GM10847 (cell line): ENCODE data around the gene PABPN1L.

Experiments used
- POLR2A ChIP-seq: IDR thresholded peaks from 2 replicates; pipeline ENCODE4 v1.6.1; 2011; ENCODE audit not compliant: insufficient read length; ENCODE audit errors: extremely low read depth

PABPN1L gene

DNA sequence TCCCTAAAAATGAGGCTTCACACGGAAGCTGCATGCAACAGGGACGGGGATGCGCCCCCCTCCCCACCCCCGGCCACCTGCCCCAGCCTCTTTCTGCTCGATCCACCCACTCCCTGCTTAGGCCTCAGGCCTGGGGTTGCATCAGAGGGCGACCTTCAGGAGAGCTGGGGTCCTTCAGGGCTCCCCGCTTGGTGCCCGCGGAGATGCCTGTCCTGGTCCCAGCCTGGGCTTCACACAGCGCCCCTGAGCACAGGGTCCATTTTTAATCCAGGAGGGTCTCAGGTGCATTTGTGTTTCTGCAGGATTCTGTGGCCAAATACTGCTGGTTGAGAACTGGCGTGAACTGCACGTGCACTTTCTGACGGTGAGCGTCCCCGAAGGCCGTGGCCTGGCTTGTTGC is 47.3 kb downstream of the PABPN1L start:
- TF ChIP-seq POLR2A, result no peak

DNA sequence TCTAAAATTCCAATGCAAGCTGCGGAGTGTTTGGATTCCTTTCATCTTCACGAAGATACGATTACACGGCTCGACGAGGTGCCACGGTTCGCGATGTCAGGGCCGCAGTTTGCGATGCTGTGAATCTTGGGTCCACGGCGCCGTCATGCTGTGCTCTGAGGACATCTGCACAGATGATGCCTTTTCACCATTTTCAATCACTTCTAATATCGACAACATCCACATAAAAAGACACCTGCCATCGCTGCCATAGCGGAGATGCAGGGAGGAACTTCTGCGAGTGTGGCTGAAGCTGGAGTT is 47.9 kb downstream of the PABPN1L start:
- TF ChIP-seq POLR2A, result no peak

DNA sequence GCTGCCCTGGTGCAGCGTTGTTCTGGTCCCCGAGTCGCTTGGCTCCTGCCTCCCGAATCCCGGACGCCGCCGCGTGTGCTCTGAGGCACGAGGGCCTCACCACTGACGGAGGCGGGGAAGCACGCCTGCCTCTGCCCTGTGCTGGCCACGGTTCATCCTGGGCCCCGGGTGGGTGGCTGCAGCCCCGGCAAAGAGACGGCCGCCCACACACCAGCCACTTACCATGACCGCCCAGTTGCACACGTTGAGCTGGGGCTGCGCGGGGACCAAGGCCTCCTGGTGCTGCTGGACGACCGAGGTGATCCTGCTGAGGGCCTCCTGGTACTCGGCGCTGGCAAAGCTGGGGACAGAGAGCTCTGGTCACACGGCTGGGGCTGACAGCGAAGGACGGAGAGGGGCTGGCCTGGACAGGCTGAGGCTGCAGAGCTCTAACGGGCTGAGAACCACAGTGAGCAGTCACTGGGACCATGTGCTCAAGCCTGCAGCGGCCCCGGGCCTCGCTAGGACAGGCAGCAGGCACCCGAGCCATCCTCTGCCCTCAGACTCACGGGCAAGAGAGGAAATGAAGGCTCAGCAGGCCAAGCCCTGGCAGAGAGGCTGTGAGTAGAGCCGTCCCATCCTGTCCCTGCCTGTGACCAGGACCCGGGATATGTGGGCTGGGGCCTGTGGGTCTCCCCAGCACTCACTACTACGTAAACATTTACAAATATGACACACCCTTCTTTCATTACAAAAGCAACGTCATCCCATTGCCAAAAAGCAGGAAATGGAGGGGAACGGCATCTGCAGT is 48.5 kb downstream of the PABPN1L start:
- no peak for TF ChIP-seq POLR2A

DNA sequence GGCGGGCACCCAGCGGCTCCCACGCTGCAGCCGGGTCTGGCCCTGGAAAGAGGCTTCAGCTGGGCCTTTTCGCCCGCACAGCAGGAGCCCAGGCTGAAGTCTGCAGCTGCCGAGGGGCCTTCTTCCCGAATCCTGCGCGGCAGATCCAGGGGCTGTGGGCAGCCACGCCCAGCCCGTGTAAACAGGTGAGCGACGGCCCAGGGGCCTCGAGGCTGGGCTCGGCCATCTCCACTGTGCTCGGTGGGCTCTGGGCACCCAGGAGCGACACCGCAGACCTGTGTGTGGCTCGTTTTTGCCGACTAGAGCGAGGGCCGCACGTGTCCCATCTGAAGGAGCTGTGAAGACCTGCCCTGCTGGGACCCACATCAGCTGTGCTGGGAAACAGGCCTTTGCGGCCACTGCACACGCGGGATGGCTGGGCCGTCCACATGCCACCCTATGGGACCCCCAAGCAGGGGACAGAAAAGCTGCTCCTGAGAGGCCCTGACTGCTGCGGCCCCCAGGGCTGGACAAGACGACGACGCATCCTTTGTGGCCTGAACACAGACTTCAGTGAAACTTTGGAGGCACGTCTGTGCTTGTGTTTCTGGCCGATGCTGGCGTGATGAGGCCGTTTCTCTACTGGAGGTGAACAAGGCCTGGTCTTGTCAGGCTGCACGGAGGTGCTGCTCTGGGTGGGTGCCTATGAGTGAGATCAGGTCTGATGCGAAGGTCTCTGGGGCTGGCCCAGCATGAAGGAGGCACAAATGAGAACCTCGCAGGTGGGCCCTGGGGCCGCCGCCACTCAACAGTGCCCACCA is 49.5 kb downstream of the PABPN1L start:
- TF ChIP-seq POLR2A, result no peak

DNA sequence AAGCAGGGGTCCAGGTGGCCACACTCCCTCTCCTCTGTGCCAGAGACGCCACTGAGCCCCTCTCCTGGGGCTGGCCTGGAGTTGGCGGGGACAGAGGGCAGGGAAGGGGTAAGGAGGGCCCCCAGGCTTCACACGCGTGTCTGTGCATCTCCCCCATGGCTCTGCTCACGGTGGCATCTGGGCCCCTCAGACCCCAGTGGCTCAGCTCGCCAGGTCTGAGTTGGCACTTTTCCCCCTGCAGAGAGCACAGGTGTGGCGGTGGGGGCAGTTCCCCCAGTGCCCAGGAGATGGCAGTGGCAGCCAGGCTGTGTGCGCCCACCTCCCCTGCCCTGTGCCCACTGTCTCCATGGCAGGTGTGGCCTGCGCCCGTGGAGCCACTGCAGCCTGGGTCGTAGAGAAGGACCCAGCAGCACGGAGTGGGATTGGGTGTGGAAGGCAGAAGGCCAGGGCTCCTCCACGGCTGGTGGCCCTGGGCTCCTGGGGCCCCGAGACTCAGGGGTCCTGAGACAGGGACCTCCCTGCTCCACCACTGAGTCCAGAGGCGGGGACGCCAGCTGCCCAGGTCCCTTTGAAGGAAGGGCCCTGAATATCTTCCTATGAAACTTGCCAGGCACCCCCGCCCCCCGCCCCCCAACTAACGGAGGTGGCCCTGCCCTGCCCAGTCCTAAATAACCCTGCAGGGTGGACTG is 50.4 kb downstream of the PABPN1L start:
- TF ChIP-seq POLR2A, result no peak

DNA sequence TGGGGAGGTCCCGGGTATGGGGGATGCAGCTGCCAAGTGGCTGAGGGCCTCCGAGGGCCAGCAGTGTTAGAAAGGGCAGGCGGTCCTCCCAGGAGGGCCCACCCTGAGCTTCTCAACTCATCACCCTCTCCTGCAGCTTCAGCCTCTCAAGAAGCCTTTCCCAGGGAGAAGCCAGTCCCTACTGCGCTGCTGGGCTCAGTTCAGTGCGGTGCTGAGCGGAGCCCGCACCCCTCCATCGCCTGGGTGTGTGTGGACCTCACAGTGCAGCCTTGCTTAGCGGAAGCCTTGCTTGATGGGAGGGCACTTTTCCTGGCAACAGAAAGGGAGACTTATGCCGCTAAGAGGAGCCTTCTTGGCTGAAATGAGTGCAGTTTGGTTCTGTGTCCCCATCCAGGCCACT is 51.2 kb downstream of the PABPN1L start:
- TF ChIP-seq POLR2A, result no peak

DNA sequence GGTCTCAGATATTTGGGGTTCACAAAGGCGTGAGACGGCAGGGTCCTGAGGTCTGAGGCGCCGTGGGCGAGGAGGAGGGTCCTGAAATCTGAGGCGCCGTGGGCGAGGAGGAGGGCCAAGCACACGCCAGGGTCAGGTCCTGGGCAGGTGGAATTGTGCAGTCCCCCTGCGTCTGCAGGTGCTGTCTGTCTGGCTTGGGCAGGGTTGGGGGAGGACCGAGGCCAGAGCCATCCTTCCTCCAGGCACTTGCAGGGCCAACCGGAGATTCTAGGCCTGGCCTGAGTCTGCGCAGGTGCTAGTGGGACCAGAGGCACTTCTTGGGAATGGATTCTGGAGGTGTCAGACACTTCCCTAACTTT is 52.3 kb downstream of the PABPN1L start:
- no peak for TF ChIP-seq POLR2A
